Body of pancreas (tissue), 4 donors: ENCODE measurements around the gene ANKRD12.

Source experiments
- POLR2A ChIP-seq, 3 donors: fragments of 450-650 bp; IDR thresholded peaks; one replicate each; pipeline ENCODE4 v1.6.1; 2016; ENCODE audit warnings: antibody characterized with exemption in 3 of 3, mild to moderate bottlenecking in 2 of 3
- TF ChIP-seq, protein P1 (sequence below), 7 experiments: fragments of 450-650 bp in 4 of 7; fragments of 200-600 bp in 3 of 7; sonication (generic) in 3 of 7; IDR thresholded peaks; one replicate each; pipeline ENCODE4 v1.5.1; 2016 to 2019; ENCODE audit warnings: antibody characterized with exemption in 7 of 7

DNA sequence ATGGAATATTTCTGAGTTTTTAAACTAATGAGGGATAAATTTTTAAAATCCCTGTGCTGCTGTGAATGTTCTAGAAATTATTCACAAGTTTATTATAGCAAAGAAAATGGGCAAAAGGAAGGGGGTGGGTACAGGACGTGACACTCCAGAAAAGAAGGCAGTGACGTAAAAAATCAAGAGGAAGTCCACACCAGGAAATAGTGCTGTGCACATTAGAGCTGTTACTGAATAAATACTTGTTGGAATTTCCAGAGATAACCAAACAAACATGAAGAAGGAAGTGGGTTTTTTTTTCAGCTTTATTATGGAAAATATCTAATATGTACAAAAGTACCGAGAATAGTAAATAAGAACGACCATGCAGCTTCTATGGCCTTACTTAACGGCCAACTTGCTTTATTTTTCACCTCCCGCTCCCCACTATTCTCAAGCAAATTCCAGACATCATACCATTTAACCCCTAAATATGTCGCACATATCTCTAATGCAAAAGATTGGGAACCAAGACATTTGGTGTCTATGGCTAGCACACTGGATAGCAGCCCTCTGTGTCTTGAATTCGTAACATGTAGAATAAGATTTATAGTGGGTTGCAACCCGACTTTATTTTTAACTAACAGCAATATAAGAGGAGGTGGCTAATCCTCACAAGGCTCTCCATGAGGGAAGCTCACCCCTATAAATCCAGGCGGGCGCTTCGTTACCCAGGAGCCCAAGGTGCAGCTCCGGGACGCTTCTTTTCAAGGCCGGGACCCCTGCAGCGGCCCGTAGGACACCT is 34.7 kb upstream of the ANKRD12 start:
- TF ChIP-seq POLR2A (IDR thresholded peaks at IDR 0.05) = peak in 1 of 3 donors; percentile 76
- TF ChIP-seq, protein P1, sequence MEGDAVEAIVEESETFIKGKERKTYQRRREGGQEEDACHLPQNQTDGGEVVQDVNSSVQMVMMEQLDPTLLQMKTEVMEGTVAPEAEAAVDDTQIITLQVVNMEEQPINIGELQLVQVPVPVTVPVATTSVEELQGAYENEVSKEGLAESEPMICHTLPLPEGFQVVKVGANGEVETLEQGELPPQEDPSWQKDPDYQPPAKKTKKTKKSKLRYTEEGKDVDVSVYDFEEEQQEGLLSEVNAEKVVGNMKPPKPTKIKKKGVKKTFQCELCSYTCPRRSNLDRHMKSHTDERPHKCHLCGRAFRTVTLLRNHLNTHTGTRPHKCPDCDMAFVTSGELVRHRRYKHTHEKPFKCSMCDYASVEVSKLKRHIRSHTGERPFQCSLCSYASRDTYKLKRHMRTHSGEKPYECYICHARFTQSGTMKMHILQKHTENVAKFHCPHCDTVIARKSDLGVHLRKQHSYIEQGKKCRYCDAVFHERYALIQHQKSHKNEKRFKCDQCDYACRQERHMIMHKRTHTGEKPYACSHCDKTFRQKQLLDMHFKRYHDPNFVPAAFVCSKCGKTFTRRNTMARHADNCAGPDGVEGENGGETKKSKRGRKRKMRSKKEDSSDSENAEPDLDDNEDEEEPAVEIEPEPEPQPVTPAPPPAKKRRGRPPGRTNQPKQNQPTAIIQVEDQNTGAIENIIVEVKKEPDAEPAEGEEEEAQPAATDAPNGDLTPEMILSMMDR (IDR thresholded peaks at IDR 0.05) = no peak
